ENCODE measurements around the gene TJP2. TPM values are rescaled to one million over a fixed set of nuclear protein-coding genes. Genes with fewer than 3 reads are reported as not detected.

The TJP2 gene
- 100 to 1,000 TPM; 114 to 221 (median 156) TPM for total RNA-seq

- DNase-seq (ENCODE audit: low spot score) (peak; percentile 31), ATAC-seq (ENCODE audit: low FRiP score) (peak; percentile 57)
- no peak for TF ChIP-seq CTCF (IDR thresholded peaks at IDR 0.05)
Measured at GRCh38 chr9:69173891-69174615, at the start of gene TJP2. TJP2 (plus strand) TSS chr9:69174277; CDS start chr9:69174373, 96 bp downstream.

GRCh38 chr9:69130456-69131441 is 43.3 kb upstream of the TJP2 start:
- ATAC-seq (ENCODE audit: low FRiP score) (peak; percentile 59), DNase-seq (ENCODE audit: low spot score) (no peak)
- no peak for TF ChIP-seq CTCF (IDR thresholded peaks at IDR 0.05)

- TF ChIP-seq CTCF (IDR thresholded peaks at IDR 0.05), result no peak
- ATAC-seq (ENCODE audit: low FRiP score), result peak; percentile 96
- no peak for DNase-seq (ENCODE audit: low spot score)
Measured at GRCh38 chr9:69131682-69132081, 42.4 kb upstream of the TJP2 start.

- DNase-seq (ENCODE audit: low spot score), result no peak
Measured at GRCh38 chr9:69132361-69132760, 41.7 kb upstream of the TJP2 start.

GRCh38 chr9:69134412-69134811 is 39.7 kb upstream of the TJP2 start:
- DNase-seq (ENCODE audit: low spot score) (no peak), ATAC-seq (ENCODE audit: low FRiP score) (no peak)
- no peak for TF ChIP-seq CTCF (IDR thresholded peaks at IDR 0.05)

More at GRCh38 chr9:69132361-69132760, 41.7 kb upstream of the TJP2 start:
- TF ChIP-seq CTCF (IDR thresholded peaks at IDR 0.05), result no peak
- ATAC-seq (ENCODE audit: low FRiP score), result no peak

GRCh38 chr9:69136185-69136584 is 37.9 kb upstream of the TJP2 start:
- TF ChIP-seq CTCF (IDR thresholded peaks at IDR 0.05), result no peak
- ATAC-seq (ENCODE audit: low FRiP score) (no peak), DNase-seq (ENCODE audit: low spot score) (no peak)

Data from omental fat pad (tissue), 4 donors.